ENCODE measurements around the gene DENND4B. TPM values are rescaled to one million over a fixed set of nuclear protein-coding genes. Genes with fewer than 3 reads are reported as not detected.

Gene DENND4B
- total and polyA plus RNA-seq, 9 of the 15 experiments (the other 6 are each of a cell fraction or from before 2014, with no cell fraction given): 9.5 to 80.5 (median 23.1) TPM

GRCh38 chr1:153967107-153967999 lies 20.8 kb upstream of the DENND4B start, which contains the start of gene CREB3L4 (continued):
- TF ChIP-seq ZNF655 (CRISPR knock-in tag; IDR thresholded peaks at IDR 0.05): no peak
- TF ChIP-seq THRA (IDR thresholded peaks at IDR 0.05): no peak
- no peak for TF ChIP-seq RBM15 (IDR thresholded peaks at IDR 0.05; ENCODE audit: insufficient read depth, low read length)
- TF ChIP-seq HMG20B (CRISPR knock-in tag; IDR thresholded peaks at IDR 0.05): no peak
- TF ChIP-seq ZNF699 (CRISPR knock-in tag; IDR thresholded peaks at IDR 0.05; ENCODE audit: insufficient replicate concordance): no peak
- no peak for TF ChIP-seq ZNF449 (CRISPR knock-in tag; IDR thresholded peaks at IDR 0.05)
- peak; percentile 93 for TF ChIP-seq LCOR (CRISPR knock-in tag; IDR thresholded peaks at IDR 0.05)
- TF ChIP-seq NCOR1 (IDR thresholded peaks at IDR 0.05): no peak; the same call in 1 of the 2 replicates
- TF ChIP-seq TCF7 (IDR thresholded peaks at IDR 0.05; ENCODE audit: borderline replicate concordance): no peak
- TF ChIP-seq HSF4 (CRISPR knock-in tag; IDR thresholded peaks at IDR 0.05; ENCODE audit: borderline replicate concordance): no peak
- TF ChIP-seq THAP7 (CRISPR knock-in tag; IDR thresholded peaks at IDR 0.05): no peak
- TF ChIP-seq ZNF311 (CRISPR knock-in tag; IDR thresholded peaks at IDR 0.05): no peak
- no peak for TF ChIP-seq NUFIP1 (IDR thresholded peaks at IDR 0.05; ENCODE audit: partially characterized antibody)
- TF ChIP-seq TFE3 (CRISPR knock-in tag; IDR thresholded peaks at IDR 0.05): peak; percentile 92
- TF ChIP-seq HMBOX1 (IDR thresholded peaks at IDR 0.05): no peak
- no peak for TF ChIP-seq ZNF174 (CRISPR knock-in tag; IDR thresholded peaks at IDR 0.05)
- TF ChIP-seq C11orf30 (IDR thresholded peaks at IDR 0.05; ENCODE audit: low read depth): peak; percentile 70
- no peak for TF ChIP-seq ZNF277 (CRISPR knock-in tag; IDR thresholded peaks at IDR 0.05; ENCODE audit: borderline replicate concordance)

Data from K562 (cell line).